ENCODE data around the gene DES.

Gene DES

DNA sequence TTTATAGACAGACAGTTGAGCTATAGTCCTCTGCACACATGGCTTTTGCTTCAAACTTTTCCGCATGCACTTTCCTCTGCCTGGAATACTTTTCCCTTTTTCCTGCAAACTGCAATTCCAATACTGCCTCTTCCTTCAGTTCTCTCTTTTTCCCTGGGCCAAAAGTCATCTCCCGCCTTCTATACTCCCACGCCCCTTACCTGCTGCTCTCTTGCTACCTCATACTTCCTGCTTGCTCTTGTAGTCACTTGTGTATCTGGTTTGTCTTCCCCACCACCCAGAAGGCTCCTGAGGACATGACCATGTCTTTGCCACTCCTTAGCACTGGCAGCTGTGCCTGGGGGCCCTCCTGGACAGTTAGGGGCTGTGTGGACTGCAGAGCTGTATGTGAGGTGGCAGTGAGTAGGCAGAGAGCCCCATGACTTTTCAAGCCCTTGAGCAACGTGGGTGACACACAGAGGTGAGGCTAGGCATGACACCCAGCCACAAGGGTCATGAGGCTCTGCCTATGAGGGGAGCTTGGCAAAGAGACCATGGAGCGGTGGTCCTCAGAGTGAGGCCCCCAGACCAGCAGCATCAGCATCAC lies 39.7 kb downstream of the DES start:
- no peak for TF ChIP-seq CTCF (conservative IDR thresholded peaks at IDR 0.05; ENCODE audit: low read depth, low read length)
- H3K4me3 ChIP-seq (ENCODE audit: low read depth, low read length): no peak overlapping the region
- DNase-seq (ENCODE audit: low read depth): no peak

DNA sequence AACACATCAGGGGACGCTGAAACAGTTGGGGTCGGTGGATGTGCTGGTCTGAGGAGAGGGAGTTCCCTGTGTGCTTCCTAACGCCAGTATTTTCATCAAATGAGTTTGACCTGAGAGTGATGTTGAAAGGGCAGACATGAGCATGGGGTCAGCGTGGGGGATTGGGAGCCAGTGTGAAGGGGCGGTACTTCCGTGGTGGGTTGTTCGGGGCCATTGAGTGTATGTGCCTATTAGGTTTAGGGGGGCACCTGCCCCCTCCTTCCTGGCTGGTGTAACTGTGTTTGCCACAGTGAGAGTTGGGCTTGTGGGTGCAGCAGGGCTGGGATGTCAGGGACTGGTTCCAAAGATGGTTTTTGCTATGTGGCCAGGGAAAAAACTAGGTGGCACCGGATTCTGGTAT lies 40.8 kb downstream of the DES start:
- no peak for DNase-seq (ENCODE audit: low read depth)
- no peak for TF ChIP-seq CTCF (conservative IDR thresholded peaks at IDR 0.05; ENCODE audit: low read depth, low read length)

DNA sequence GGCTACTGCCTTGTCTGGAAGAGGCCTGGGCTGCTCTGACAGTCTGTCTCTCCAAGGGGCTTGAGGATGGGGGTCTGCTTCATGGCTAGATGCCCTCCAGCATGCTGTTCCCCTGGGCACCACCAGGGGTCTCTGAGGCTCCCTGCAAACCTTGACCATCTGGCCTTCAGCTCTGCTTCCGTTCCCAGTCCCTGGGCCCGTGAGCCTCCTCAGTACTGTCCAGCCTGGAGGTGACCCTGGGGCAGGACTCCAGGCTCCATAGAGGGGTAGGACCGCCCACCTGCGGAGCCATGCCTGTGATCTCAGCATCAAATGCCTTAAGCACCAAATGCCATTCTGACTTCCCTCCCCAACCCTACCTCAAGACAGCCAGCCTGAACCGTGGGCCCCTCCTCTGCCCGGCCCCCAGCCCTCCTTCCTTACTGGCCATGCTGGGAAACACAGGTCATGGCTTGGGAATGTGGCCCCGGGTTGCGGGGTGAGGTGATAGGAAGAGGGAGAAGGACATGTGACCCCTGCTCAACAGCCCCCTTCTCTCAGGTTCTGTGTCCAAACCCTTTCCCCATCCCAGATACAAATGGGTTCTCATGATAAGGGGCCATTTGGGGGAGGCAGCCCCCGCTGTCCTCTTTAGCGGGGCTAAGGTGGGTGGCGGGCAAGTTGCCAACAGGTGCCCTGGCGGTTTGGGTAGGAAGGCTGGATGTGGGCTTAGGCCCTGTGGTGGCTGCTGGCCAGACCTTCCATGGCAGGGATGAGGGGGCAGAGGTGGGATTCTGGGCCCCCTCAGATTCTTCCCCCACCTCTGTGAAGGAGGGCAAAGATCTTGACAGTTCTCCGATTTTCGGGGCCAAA lies 41.5 kb downstream of the DES start:
- DNase-seq (ENCODE audit: low read depth): peak; percentile 62
- TF ChIP-seq CTCF (conservative IDR thresholded peaks at IDR 0.05; ENCODE audit: low read depth, low read length): peak; percentile 93
- H3K4me3 ChIP-seq (ENCODE audit: low read depth, low read length): no peak overlapping the region

More for the DNA sequence above, 40.8 kb downstream of the DES start:
- no peak overlapping the region for H3K4me3 ChIP-seq (ENCODE audit: low read depth, low read length)

GRCh38 chr2:219460424-219460926 lies 42.3 kb downstream of the DES start:
- TF ChIP-seq CTCF (conservative IDR thresholded peaks at IDR 0.05; ENCODE audit: low read depth, low read length): no peak
- H3K4me3 ChIP-seq (ENCODE audit: low read depth, low read length): no peak overlapping the region
- peak; percentile 47 for DNase-seq (ENCODE audit: low read depth)

GRCh38 chr2:219461047-219461514 lies 42.9 kb downstream of the DES start:
- H3K4me3 ChIP-seq (ENCODE audit: low read depth, low read length): no peak overlapping the region
- no peak for DNase-seq (ENCODE audit: low read depth)
- TF ChIP-seq CTCF (conservative IDR thresholded peaks at IDR 0.05; ENCODE audit: low read depth, low read length): no peak

- no peak overlapping the region for H3K4me3 ChIP-seq (ENCODE audit: low read depth, low read length)
- no peak for TF ChIP-seq CTCF (conservative IDR thresholded peaks at IDR 0.05; ENCODE audit: low read depth, low read length)
- DNase-seq (ENCODE audit: low read depth): no peak
Observed at GRCh38 chr2:219461669-219462068, 43.5 kb downstream of the DES start.
